Right lobe of liver (tissue), 4 donors: ENCODE data around the gene NKD2.

Experiments
- POLR2A ChIP-seq: fragments of 450-650 bp; IDR thresholded peaks from one replicate; pipeline ENCODE4 v1.6.1; 2017; ENCODE audit warnings: antibody characterized with exemption, mild to moderate bottlenecking
- TF ChIP-seq, protein P1 (sequence below), 4 donors: fragments of 200-600 bp in 3 of 4; fragments of 450-650 bp in 1 of 4; IDR thresholded peaks; one replicate each; pipeline versions ENCODE4 v1.5.1 to v1.8.0; 2016 to 2022; ENCODE audit warnings: antibody characterized with exemption in 4 of 4, mild to moderate bottlenecking in 2 of 4
- donor health status: DM: no; HTN: no; CAD: no.
- donor health status: DM: no; HTN: no; CAD: no.
- donor health status: DM: no; HTN: yes; CAD: no.

GRCh38 chr5:991472-992267, 16.9 kb upstream of the NKD2 start:
- TF ChIP-seq, protein P1, sequence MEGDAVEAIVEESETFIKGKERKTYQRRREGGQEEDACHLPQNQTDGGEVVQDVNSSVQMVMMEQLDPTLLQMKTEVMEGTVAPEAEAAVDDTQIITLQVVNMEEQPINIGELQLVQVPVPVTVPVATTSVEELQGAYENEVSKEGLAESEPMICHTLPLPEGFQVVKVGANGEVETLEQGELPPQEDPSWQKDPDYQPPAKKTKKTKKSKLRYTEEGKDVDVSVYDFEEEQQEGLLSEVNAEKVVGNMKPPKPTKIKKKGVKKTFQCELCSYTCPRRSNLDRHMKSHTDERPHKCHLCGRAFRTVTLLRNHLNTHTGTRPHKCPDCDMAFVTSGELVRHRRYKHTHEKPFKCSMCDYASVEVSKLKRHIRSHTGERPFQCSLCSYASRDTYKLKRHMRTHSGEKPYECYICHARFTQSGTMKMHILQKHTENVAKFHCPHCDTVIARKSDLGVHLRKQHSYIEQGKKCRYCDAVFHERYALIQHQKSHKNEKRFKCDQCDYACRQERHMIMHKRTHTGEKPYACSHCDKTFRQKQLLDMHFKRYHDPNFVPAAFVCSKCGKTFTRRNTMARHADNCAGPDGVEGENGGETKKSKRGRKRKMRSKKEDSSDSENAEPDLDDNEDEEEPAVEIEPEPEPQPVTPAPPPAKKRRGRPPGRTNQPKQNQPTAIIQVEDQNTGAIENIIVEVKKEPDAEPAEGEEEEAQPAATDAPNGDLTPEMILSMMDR (IDR thresholded peaks at IDR 0.05) = no peak
- no peak for TF ChIP-seq POLR2A
